K562 (cell line): ENCODE results near the gene THAP6. TPM values are rescaled to one million over a fixed set of nuclear protein-coding genes. Genes with fewer than 3 reads are reported as not detected.
A peak's percentile ranks its signal among the peaks of the same experiment; 100 is the strongest.

Experiments used
- ATAC-seq: fragments of 200-7000 bp; cut with Tn5 transposase; 3 replicates; pipeline ENCODE4 v1.9.1; 2020; ENCODE audit warnings: moderate library complexity
- Bru-seq: library from RNA; stranded (reverse); fragments of 400-500 nt; gene quantifications from one replicate; lab custom pipeline; 2021; lab: Mats Ljungman, UMichigan
- BruChase-seq, 2 experiments: library from RNA; stranded (reverse); fragments of 400-500 nt; gene quantifications; one replicate each; lab custom pipeline; 2021; lab: Mats Ljungman, UMichigan
- BruUV-seq: library from RNA; stranded (reverse); fragments of 400-500 nt; replicated peaks from 2 replicates; lab custom pipeline; 2021; lab: Mats Ljungman, UMichigan
- CTCF ChIA-PET: fragments of 300-600 bp; formaldehyde crosslinking; extraction: SDS; loops from one replicate; lab custom pipeline; 2021; ENCODE audit warnings: low intra/inter-chr PET ratio; lab: Yijun Ruan, JAX
- POLR2A ChIA-PET: fragments of 300-600, 350-650 bp; sonication (Branson Sonifier 250); formaldehyde crosslinking; extraction: SDS; loops from one replicate; lab custom pipeline; 2021; ENCODE audit warnings: antibody characterized with exemption, inconsistent platforms; lab: Yijun Ruan, JAX
- DNase-seq, 4 experiments: peaks; one replicate each; pipeline versions ENCODE4 v3.0.0 to v3.0.0-alpha.2; 2011 to 2018; ENCODE audit warnings: low spot score in 3 of 4, mixed read lengths in 3 of 4; ENCODE audit errors: extremely low read depth in 1 of 4
- FAIRE-seq: peaks from 2 replicates; lab custom pipeline; 2011; peaks lifted over from hg19 to GRCh38; lab: Jason Lieb, UNC
- H2AFZ ChIP-seq: 2 replicates; pipeline ENCODE4 v1.6.0; 2011; ENCODE audit warnings: low read depth, low read length, control low read depth, inconsistent platforms
- H3K27ac ChIP-seq: fragments of 200-600 bp; 3 replicates; pipeline ENCODE4 v1.8.0; 2011; ENCODE audit warnings: low read depth, mild to moderate bottlenecking, control low read depth, inconsistent platforms, low read length, moderate library complexity, mixed read lengths; ENCODE audit errors: extremely low read depth
- H3K27me3 ChIP-seq, 2 experiments: fragments of 300-600 bp in 1 of 2; 2 replicates in 1 of 2; 3 replicates in 1 of 2; pipeline versions ENCODE4 v1.6.0 to v1.8.0; 2011; ENCODE audit warnings: inconsistent platforms in 2 of 2, low read length in 2 of 2, mild to moderate bottlenecking in 1 of 2, mixed read lengths in 1 of 2, moderate library complexity in 1 of 2; ENCODE audit not compliant: control insufficient read depth in 2 of 2, insufficient read depth in 2 of 2
- H3K36me3 ChIP-seq: fragments of 300-600 bp; 3 replicates; pipeline ENCODE4 v1.8.0; 2011; ENCODE audit warnings: mild to moderate bottlenecking, low read length, inconsistent platforms; ENCODE audit not compliant: control insufficient read depth, insufficient read depth
- H3K4me1 ChIP-seq, 2 experiments: fragments of 200-600 bp in 1 of 2; replicated peaks in 1 of 2; 2 replicates in 1 of 2; 3 replicates in 1 of 2; pipeline versions ENCODE4 v1.5.1 to v1.8.0; 2011; ENCODE audit warnings: inconsistent platforms in 2 of 2, low read length in 2 of 2, mild to moderate bottlenecking in 1 of 2, mixed read lengths in 1 of 2, moderate library complexity in 1 of 2; ENCODE audit not compliant: control insufficient read depth in 2 of 2, insufficient read depth in 2 of 2
- H3K4me2 ChIP-seq: 2 replicates; pipeline ENCODE4 v1.6.1; 2011; ENCODE audit warnings: low read length, control low read depth, inconsistent platforms, mixed read lengths; ENCODE audit not compliant: insufficient read depth
- H3K4me3 ChIP-seq: fragments of 200-600 bp; sonication (generic), shearing (Covaris generic); 2 replicates; pipeline ENCODE4 v1.5.1; 2016; ENCODE audit warnings: control low read depth, inconsistent platforms
- H3K79me2 ChIP-seq: fragments of 200-600 bp; 3 replicates; pipeline ENCODE4 v1.8.0; 2011; ENCODE audit warnings: low read length, inconsistent platforms; ENCODE audit not compliant: control insufficient read depth, insufficient read depth
- H3K9ac ChIP-seq, 2 experiments: 2 replicates each; pipeline versions ENCODE4 v1.6.0 to v1.6.1; 2011; ENCODE audit warnings: low read depth in 2 of 2, low read length in 2 of 2, control low read depth in 1 of 2, inconsistent platforms in 1 of 2, mild to moderate bottlenecking in 1 of 2, mixed read lengths in 1 of 2; ENCODE audit not compliant: insufficient read depth in 1 of 2
- H3K9me1 ChIP-seq: one replicate; pipeline ENCODE4 v1.6.0; 2011; ENCODE audit warnings: inconsistent platforms, mild to moderate bottlenecking, low read length, moderate library complexity; ENCODE audit not compliant: control insufficient read depth, insufficient read depth
- H3K9me3 ChIP-seq: replicated peaks from 2 replicates; pipeline ENCODE4 v1.5.1; 2011; ENCODE audit warnings: low read depth, low read length, inconsistent platforms; ENCODE audit not compliant: control insufficient read depth, insufficient read depth
- H4K20me1 ChIP-seq: replicated peaks from 2 replicates; pipeline ENCODE4 v1.6.1; 2011; ENCODE audit warnings: low read length, inconsistent platforms, mixed read lengths; ENCODE audit not compliant: control insufficient read depth, insufficient read depth
- C11orf30 ChIP-seq: fragments of 450-650 bp; IDR thresholded peaks from 2 replicates; pipeline ENCODE4 v1.6.1; 2016; ENCODE audit warnings: low read depth, mild to moderate bottlenecking
- HDAC3 ChIP-seq: fragments of 450-650 bp; IDR thresholded peaks from 2 replicates; pipeline ENCODE4 v1.6.1; 2018; ENCODE audit warnings: borderline replicate concordance, mild to moderate bottlenecking, moderate library complexity; ENCODE audit not compliant: partially characterized antibody
- POLR2G ChIP-seq: fragments of 200-400 bp; formaldehyde crosslinking; IDR thresholded peaks from 2 replicates; pipeline ENCODE4 v1.6.1; 2017; ENCODE audit warnings: low read depth, mild to moderate bottlenecking, antibody characterized with exemption, low read length, moderate library complexity
- TAF7 ChIP-seq: fragments of 450-650 bp; IDR thresholded peaks from 2 replicates; pipeline ENCODE4 v1.6.1; 2016; ENCODE audit warnings: missing genetic modification characterization, missing compliant biosample characterization
- WGBS: fragments of 100-300 bp; shearing (Covaris generic); methylation state at CpG from one replicate; pipeline ENCODE4 v1.1.6; 2016; ENCODE audit warnings: low coverage, mixed read lengths; ENCODE audit not compliant: insufficient coverage; ENCODE audit errors: missing lambda C conversion rate; 5-methylcytosine and 5-hydroxymethylcytosine counted together
- in situ Hi-C: fragments of 300-500 bp; cut with MboI; formaldehyde crosslinking; loops from 4 replicates; pipeline ENCODE4 v1.15.0; 2018; ENCODE audit warnings: inconsistent platforms, mixed read lengths
- intact Hi-C: fragments of 100-400 bp; cut with micrococcal nuclease; formaldehyde crosslinking; loops from 2 replicates; pipeline ENCODE4 v1.14.2; 2022
- long read RNA-seq, 3 experiments: library from polyadenylated mRNA in 2 of 3; library from RNA in 1 of 3; unstranded in 2 of 3; stranded (forward) in 1 of 3; transcript quantifications; one replicate each; pipeline ENCODE4 v2.0.0, GENCODE V29; 2019 to 2022
- polyA minus RNA-seq, 3 experiments: library from RNA; depleted of rRNA, polyadenylated mRNA; stranded (reverse); fragments of >200 nt; gene quantifications; 2 replicates each; pipeline ENCODE4 v1.2.3, GENCODE V29; 2011
- polyA plus RNA-seq, 8 experiments: library from polyadenylated mRNA; depleted of rRNA in 4 of 8; stranded (reverse) in 5 of 8; unstranded in 3 of 8; fragments of >200 nt; fragmentation: Nextera tagmentation in 2 of 8; fragmentation: Illumina TruSeq in 1 of 8; extraction: Ambion mirVana in 2 of 8; extraction: Trizol in 1 of 8; gene quantifications; 2 replicates each; pipeline versions ENCODE4 v1.2.1 to v1.2.3, GENCODE V29; 2011 to 2014; ENCODE audit warnings: inconsistent platforms in 1 of 8, missing spikeins in 1 of 8
- total RNA-seq, 7 experiments: library from RNA; depleted of rRNA in 6 of 7; stranded (reverse); fragments of >200 nt in 6 of 7; fragmentation: Illumina TruSeq in 2 of 7; extraction: Trizol in 2 of 7; gene quantifications; 2 replicates each; pipeline versions ENCODE4 v1.2.1 to v1.2.3, GENCODE V29; 2011 to 2021; ENCODE audit warnings: low replicate concordance in 1 of 7
- TF ChIP-seq, protein P1 (sequence below): sonication (generic); formaldehyde crosslinking; IDR thresholded peaks from 2 replicates; pipeline ENCODE4 v1.9.0; 2022; ENCODE audit warnings: mild to moderate bottlenecking, missing genetic modification reagents
- TF ChIP-seq, protein P2 (sequence below): fragments of 250-450 bp; sonication (Bioruptor Pico); IDR thresholded peaks from 2 replicates; pipeline ENCODE4 v1.4.0; 2020; ENCODE audit warnings: mild to moderate bottlenecking

Gene THAP6, protein sequence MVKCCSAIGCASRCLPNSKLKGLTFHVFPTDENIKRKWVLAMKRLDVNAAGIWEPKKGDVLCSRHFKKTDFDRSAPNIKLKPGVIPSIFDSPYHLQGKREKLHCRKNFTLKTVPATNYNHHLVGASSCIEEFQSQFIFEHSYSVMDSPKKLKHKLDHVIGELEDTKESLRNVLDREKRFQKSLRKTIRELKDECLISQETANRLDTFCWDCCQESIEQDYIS
- total RNA-seq (2011; cell fraction: chromatin; rRNA removed; ENCODE audit: low replicate concordance): 33.4 and 78.0 TPM in 2 replicates
- total RNA-seq (2011; cell fraction: nucleolus; rRNA removed): 19.3 and 24.9 TPM in 2 replicates
- 44.7 and 73.7 TPM in 2 replicates for total RNA-seq (2011; cell fraction: nucleoplasm; rRNA removed)
- total RNA-seq (2014; rRNA removed) (8.9 and 12.0 TPM in 2 replicates), total RNA-seq (2014; rRNA removed; fragmentation: Illumina TruSeq; extraction: Trizol) (17.3 and 20.9 TPM in 2 replicates), total RNA-seq (2015; rRNA removed; fragmentation: Illumina TruSeq; extraction: Trizol) (14.6 and 15.4 TPM in 2 replicates), total RNA-seq (2021) (13.7 and 15.1 TPM in 2 replicates), polyA plus RNA-seq (2011; rRNA removed) (25.3 and 30.4 TPM in 2 replicates), polyA plus RNA-seq (2014; fragmentation: Illumina TruSeq; extraction: Trizol) (18.1 and 19.8 TPM in 2 replicates), polyA plus RNA-seq (2014; fragmentation: Nextera tagmentation; extraction: Ambion mirVana) (10 to 100 TPM; 16.3 to 20.1 TPM), polyA plus RNA-seq (2014; rRNA removed) (18.0 and 20.7 TPM in 2 replicates), polyA minus RNA-seq (2011; rRNA and poly(A)+ RNA removed) (30.6 and 35.1 TPM in 2 replicates), Bru-seq, nascent RNA (percentile 76 among the genes with signal in this experiment), BruChase-seq, experiment 1, labeled RNA remaining after a 2-hour chase (percentile 75 among the genes with signal in this experiment), BruChase-seq, experiment 2, labeled RNA remaining after a 6-hour chase (percentile 72 among the genes with signal in this experiment)
- 6.0 and 9.4 TPM in 2 replicates for polyA plus RNA-seq (2011; cell fraction: cytosol; rRNA removed)
- polyA plus RNA-seq (2011; cell fraction: nucleus; rRNA removed): 41.4 and 43.1 TPM in 2 replicates
- polyA plus RNA-seq (2012): 7.6 and 16.7 TPM in 2 replicates
- 7.3 and 9.7 TPM in 2 replicates for polyA minus RNA-seq (2011; cell fraction: cytosol; rRNA and poly(A)+ RNA removed)
- 31.6 and 48.1 TPM in 2 replicates for polyA minus RNA-seq (2011; cell fraction: nucleus; rRNA and poly(A)+ RNA removed)
- long read RNA-seq, experiment 1, transcript THAP6-201 (5 exons, 3,549 nt): major isoform, 19 of 41 reads
- long read RNA-seq, experiment 1, partial matches to known transcripts: 2 of 41 reads
- long read RNA-seq, experiment 1, other reads (novel, unspliced or antisense): 17 of 41 reads
- long read RNA-seq, experiment 2, partial matches to known transcripts: 1 of 9 reads
- long read RNA-seq, experiment 2, other reads (novel, unspliced or antisense): 8 of 9 reads
- long read RNA-seq, experiment 3, transcript THAP6-201 (5 exons, 3,549 nt): major isoform, 6 of 8 reads
- long read RNA-seq, experiment 3, partial matches to known transcripts: 0 of 8 reads
- long read RNA-seq, experiment 3, other reads (novel, unspliced or antisense): 2 of 8 reads

DNA sequence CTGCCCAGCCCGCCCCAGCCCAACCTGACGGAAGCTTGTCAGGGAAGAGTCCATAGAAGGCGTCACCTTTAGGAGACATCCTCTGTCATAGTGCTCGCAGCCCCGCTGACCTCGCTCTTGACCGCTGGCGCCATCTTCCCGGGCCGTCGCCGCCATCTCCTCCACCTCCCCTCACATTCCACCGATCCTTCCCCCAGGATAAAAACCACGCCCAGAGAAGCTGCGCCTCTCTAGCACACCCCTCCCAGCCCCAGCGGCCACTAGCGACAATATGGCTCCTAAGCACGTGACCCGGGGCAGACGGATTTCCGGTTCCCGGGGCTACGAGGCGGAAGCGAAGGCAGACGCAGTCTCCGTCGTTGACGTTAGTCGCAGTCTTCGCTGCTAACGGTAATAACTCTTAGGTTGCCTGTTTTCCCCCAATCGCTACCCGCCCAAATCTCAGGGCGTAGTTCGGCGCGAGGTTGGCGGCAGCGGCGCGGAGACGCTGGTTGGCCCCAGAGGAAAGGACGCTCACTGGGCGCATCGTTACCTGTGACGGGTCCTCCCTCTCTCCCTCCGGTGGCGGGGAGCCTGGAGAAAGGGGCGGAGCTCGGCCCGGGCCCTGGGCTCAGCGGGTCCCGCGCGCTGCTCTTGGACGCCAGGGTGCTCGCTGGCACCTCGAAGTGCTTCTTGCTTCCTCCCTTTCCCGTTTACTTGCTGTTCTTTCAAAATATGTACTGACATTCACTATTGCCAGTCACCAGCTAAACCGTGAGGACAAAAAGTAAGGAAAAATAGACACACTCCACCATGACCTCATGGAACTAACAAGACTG, at the start of gene THAP6, which contains the start of gene RCHY1:
THAP6 (plus strand) TSS at position 343 of the 818 bp plus-strand sequence. CDS start 980 bp downstream, outside the sequence.
RCHY1 (minus strand) TSS at position 273 of the 818 bp plus-strand sequence; CDS start at position 156, 117 bp downstream.
- TSS peak; percentile 70 for BruUV-seq
- in situ Hi-C loops: no loop called here
- peak within 1 kb of the TSS; percentile 92 for H3K4me2 ChIP-seq
- WGBS: under 1% methylated on average over 49 of the region's 61 CpGs
- H3K79me2 ChIP-seq: peaks cover 64% of the 10 kb centered on the region
- H4K20me1 ChIP-seq: peaks cover 10% of the 10 kb centered on the region; the same call in 1 of the 2 replicates
- ATAC-seq (peak; percentile 93), DNase-seq (peak; percentile 84 to 98 (median 88)), FAIRE-seq (peak; percentile 99)
- POLR2A ChIA-PET: interaction anchor here (0.6 to 2.2 kb wide), 10 partner anchors 12 to 157 kb away, joined by 3 to 6 read pairs (median 4); partner anchors contain the start of gene ODAPH
- peak within 1 kb of the TSS; percentile 97 for H2AFZ ChIP-seq
- peaks cover 0 to 16% of the 10 kb centered on the region in 2 experiments; a peak in 4 of 5 replicates for H3K4me1 ChIP-seq
- peaks cover 35% of the 10 kb centered on the region for H3K36me3 ChIP-seq
- H3K27me3 ChIP-seq: no peaks in the 10 kb centered on the region
- H3K27ac ChIP-seq: peak within 1 kb of the TSS; percentile 95
- no peaks in the 10 kb centered on the region for H3K9me1 ChIP-seq
- H3K4me3 ChIP-seq: peak within 1 kb of the TSS; percentile 56
- intact Hi-C loops: loop anchor here (2.0 to 5.0 kb wide), 2 partner anchors 158 to 208 kb away; partner anchors contain the start of genes G3BP2 and USO1
- H3K9ac ChIP-seq: peak within 1 kb of the TSS; percentile 96 to 97
- CTCF ChIA-PET: no interaction called here
- H3K9me3 ChIP-seq: peaks cover 6% of the 10 kb centered on the region; the same call in 1 of the 2 replicates
- TF ChIP-seq HDAC3 (peak; percentile 96), TAF7 (tag) (peak; percentile 95), C11orf30 (peak; percentile 72), POLR2G (peak; percentile 94)
- TF ChIP-seq, protein P1, sequence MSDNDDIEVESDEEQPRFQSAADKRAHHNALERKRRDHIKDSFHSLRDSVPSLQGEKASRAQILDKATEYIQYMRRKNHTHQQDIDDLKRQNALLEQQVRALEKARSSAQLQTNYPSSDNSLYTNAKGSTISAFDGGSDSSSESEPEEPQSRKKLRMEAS (CRISPR knock-in tag): peak; percentile 89
- TF ChIP-seq, protein P2, sequence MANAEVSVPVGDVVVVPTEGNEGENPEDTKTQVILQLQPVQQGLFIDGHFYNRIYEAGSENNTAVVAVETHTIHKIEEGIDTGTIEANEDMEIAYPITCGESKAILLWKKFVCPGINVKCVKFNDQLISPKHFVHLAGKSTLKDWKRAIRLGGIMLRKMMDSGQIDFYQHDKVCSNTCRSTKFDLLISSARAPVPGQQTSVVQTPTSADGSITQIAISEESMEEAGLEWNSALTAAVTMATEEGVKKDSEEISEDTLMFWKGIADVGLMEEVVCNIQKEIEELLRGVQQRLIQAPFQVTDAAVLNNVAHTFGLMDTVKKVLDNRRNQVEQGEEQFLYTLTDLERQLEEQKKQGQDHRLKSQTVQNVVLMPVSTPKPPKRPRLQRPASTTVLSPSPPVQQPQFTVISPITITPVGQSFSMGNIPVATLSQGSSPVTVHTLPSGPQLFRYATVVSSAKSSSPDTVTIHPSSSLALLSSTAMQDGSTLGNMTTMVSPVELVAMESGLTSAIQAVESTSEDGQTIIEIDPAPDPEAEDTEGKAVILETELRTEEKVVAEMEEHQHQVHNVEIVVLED (CRISPR knock-in tag): peak; percentile 73
